PC-9 (cell line): ENCODE measurements around the gene PLOD2. TPM values are rescaled to one million over a fixed set of nuclear protein-coding genes. Genes with fewer than 3 reads are reported as not detected.

Experiments
- BruUV-seq: library from RNA; stranded (reverse); fragments of 400-500 nt; replicated peaks from 2 replicates; lab custom pipeline; 2021; lab: Mats Ljungman, UMichigan
- CTCF ChIA-PET: fragments of 300-600 bp; sonication (Branson Sonifier 250); formaldehyde crosslinking; loops from one replicate; lab custom pipeline; 2022; ENCODE audit warnings: antibody characterized with exemption; lab: Charles Lee
- POLR2A ChIA-PET: fragments of 300-600 bp; sonication (Branson Sonifier 250); formaldehyde crosslinking; loops from one replicate; lab custom pipeline; 2022; ENCODE audit warnings: antibody characterized with exemption; ENCODE audit not compliant: unreplicated experiment; lab: Charles Lee
- DNase-seq, 2 experiments: peaks; one replicate each; pipeline versions ENCODE4 v3.0.0 to v3.0.0-alpha.2; 2015 to 2022; ENCODE audit warnings: mixed read lengths in 1 of 2
- H2AFZ ChIP-seq: fragments of 200-600 bp; sonication (generic); 2 replicates; pipeline ENCODE4 v1.8.1; 2017; ENCODE audit warnings: antibody characterized with exemption
- H3F3A ChIP-seq: fragments of 200-600 bp; sonication (generic); 2 replicates; pipeline ENCODE4 v1.8.1; 2017; ENCODE audit warnings: antibody characterized with exemption, mild to moderate bottlenecking, low read depth; ENCODE audit not compliant: insufficient read depth
- H3K27ac ChIP-seq: fragments of 200-600 bp; sonication (generic); 2 replicates; pipeline ENCODE4 v1.6.1; 2016; ENCODE audit warnings: mixed run types
- H3K27me3 ChIP-seq: fragments of 200-600 bp; sonication (generic); 2 replicates; pipeline ENCODE4 v1.6.1; 2016; ENCODE audit warnings: low read depth, mixed run types; ENCODE audit not compliant: insufficient read depth
- H3K36me3 ChIP-seq: fragments of 200-600 bp; sonication (generic); 2 replicates; pipeline ENCODE4 v1.6.1; 2016; ENCODE audit warnings: low read depth, mixed run types
- H3K4me1 ChIP-seq: fragments of 200-600 bp; sonication (generic); replicated peaks from 2 replicates; pipeline ENCODE4 v1.6.1; 2016; ENCODE audit warnings: mixed run types; ENCODE audit not compliant: insufficient read depth
- H3K4me2 ChIP-seq: fragments of 200-600 bp; sonication (generic); 2 replicates; pipeline ENCODE4 v1.6.1; 2017; ENCODE audit warnings: mixed run types
- H3K4me3 ChIP-seq: fragments of 200-600 bp; sonication (generic); 2 replicates; pipeline ENCODE4 v1.6.1; 2016; ENCODE audit warnings: mixed run types
- H3K79me2 ChIP-seq: fragments of 200-600 bp; sonication (generic); 2 replicates; pipeline ENCODE4 v1.6.1; 2017; ENCODE audit warnings: low read depth, mixed run types
- H3K9me2 ChIP-seq: fragments of 200-600 bp; sonication (generic); 2 replicates; pipeline ENCODE4 v1.8.1; 2017; ENCODE audit warnings: mild to moderate bottlenecking; ENCODE audit not compliant: insufficient read depth
- H3K9me3 ChIP-seq: fragments of 200-600 bp; sonication (generic); 2 replicates; pipeline ENCODE4 v1.8.1; 2016; ENCODE audit warnings: low read depth; ENCODE audit not compliant: insufficient read depth
- H4K20me1 ChIP-seq: fragments of 200-600 bp; sonication (generic); 2 replicates; pipeline ENCODE4 v1.8.1; 2017; ENCODE audit not compliant: insufficient read depth
- EZH2 ChIP-seq: fragments of 200-600 bp; sonication (generic); IDR thresholded peaks from 2 replicates; pipeline ENCODE4 v1.8.0; 2017; ENCODE audit warnings: antibody characterized with exemption, low read depth
- intact Hi-C: fragments of 100-400 bp; cut with micrococcal nuclease; formaldehyde crosslinking; loops from one replicate; pipeline ENCODE4 v1.10.0; 2022; ENCODE audit not compliant: unreplicated experiment
- total RNA-seq: library from RNA; stranded (reverse); gene quantifications from 2 replicates; pipeline ENCODE4 v1.2.3, GENCODE V29; 2021
- TF ChIP-seq, protein P1 (sequence below): fragments of 200-600 bp; sonication (generic); conservative IDR thresholded peaks from 2 replicates; pipeline ENCODE4 v1.6.1; 2017; ENCODE audit warnings: mixed run types, antibody characterized with exemption, mild to moderate bottlenecking, moderate library complexity

The PLOD2 gene
- total RNA-seq, 1 experiment from 2014 or later, result 30.3 TPM

DNA sequence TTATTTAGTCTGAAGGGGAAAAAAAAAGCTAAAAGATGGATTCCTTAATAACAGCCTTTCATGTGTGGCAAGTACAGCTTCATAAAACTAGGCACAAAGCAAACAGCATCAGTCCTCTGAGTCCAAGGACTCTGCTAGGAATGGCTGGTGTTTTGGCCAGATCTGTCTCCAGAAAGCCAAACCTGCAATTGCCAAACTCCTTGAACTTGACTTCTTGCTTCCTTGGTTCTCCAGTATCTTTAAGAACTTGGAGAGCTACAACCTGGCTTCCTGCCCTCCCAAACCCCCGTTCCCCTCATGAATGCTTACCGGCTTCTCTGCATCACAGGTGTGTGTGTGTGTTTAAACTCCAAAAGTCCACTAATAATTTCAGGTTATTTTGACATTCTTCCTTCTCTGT, 1.6 kb upstream of the PLOD2 start:
- Histone ChIP-seq H3K9me2 (no peaks in the 10 kb centered on the region), H3F3A (peaks cover 6% of the 10 kb centered on the region), H3K4me2 (no peak overlapping the region), H3K4me1 (peaks cover 27% of the 10 kb centered on the region), H3K79me2 (peaks cover 11% of the 10 kb centered on the region), H3K9me3 (no peaks in the 10 kb centered on the region), H3K27ac (no peak overlapping the region), H2AFZ (no peak overlapping the region), H3K36me3 (no peaks in the 10 kb centered on the region), H3K27me3 (no peaks in the 10 kb centered on the region), H4K20me1 (no peaks in the 10 kb centered on the region), H3K4me3 (no peak overlapping the region)
- no peak for TF ChIP-seq EZH2
- TF ChIP-seq, protein P1, sequence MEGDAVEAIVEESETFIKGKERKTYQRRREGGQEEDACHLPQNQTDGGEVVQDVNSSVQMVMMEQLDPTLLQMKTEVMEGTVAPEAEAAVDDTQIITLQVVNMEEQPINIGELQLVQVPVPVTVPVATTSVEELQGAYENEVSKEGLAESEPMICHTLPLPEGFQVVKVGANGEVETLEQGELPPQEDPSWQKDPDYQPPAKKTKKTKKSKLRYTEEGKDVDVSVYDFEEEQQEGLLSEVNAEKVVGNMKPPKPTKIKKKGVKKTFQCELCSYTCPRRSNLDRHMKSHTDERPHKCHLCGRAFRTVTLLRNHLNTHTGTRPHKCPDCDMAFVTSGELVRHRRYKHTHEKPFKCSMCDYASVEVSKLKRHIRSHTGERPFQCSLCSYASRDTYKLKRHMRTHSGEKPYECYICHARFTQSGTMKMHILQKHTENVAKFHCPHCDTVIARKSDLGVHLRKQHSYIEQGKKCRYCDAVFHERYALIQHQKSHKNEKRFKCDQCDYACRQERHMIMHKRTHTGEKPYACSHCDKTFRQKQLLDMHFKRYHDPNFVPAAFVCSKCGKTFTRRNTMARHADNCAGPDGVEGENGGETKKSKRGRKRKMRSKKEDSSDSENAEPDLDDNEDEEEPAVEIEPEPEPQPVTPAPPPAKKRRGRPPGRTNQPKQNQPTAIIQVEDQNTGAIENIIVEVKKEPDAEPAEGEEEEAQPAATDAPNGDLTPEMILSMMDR, result no peak
- ChIA-PET POLR2A (no interaction called here), CTCF (interaction anchor here (0.6 to 0.7 kb wide), 2 partner anchors 34 to 1626 kb away, joined by 3 read pairs; no protein-coding TSS in a partner anchor)
- no peak for DNase-seq
- BruUV-seq, result no TSS peak
- intact Hi-C loops, result no loop called here

DNA sequence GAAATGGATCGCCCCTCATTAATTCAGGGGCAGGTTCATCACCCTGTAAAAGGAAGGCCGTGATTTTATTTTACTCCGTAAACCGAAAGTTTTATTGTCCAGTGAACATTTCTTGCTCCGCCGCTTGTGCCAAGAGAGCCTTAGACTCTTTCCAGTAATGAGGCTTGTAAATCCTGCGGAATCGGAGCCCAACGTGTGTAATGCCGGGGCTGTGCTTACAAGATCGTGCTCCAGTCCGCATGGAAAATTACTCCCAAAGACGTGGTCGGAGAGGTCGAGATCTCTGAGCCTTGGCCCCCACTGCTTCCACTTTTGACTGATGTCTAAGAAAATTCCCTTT, 649 bp upstream of the PLOD2 start:
- ChIA-PET POLR2A (interaction anchor here (0.5 to 0.6 kb wide), 2 partner anchors 433 to 1254 kb away, joined by 6 read pairs; no protein-coding TSS in a partner anchor), CTCF (interaction anchor here (0.6 to 1.3 kb wide), 2 partner anchors 96 to 1625 kb away, joined by 3 to 4 read pairs; no protein-coding TSS in a partner anchor)
- DNase-seq, result no peak
- H4K20me1 ChIP-seq, result no peaks in the 10 kb centered on the region
- peak overlapping the region; percentile 79 for H3K4me3 ChIP-seq
- H2AFZ ChIP-seq, result peak overlapping the region; percentile 98
- intact Hi-C loops, result loop anchor here (2.0 kb wide), 1 partner anchor 91 kb away; no protein-coding TSS in a partner anchor
- peaks cover 6% of the 10 kb centered on the region for H3F3A ChIP-seq
- TSS peak; percentile 90 for BruUV-seq
- peak overlapping the region; percentile 80 for H3K4me2 ChIP-seq
- H3K27ac ChIP-seq, result peak overlapping the region; percentile 31
- TF ChIP-seq EZH2, result no peak
- TF ChIP-seq, protein P1, result no peak
- peaks cover 27% of the 10 kb centered on the region for H3K4me1 ChIP-seq
- no peaks in the 10 kb centered on the region for H3K36me3 ChIP-seq
- H3K9me3 ChIP-seq, result no peaks in the 10 kb centered on the region
- H3K9me2 ChIP-seq, result no peaks in the 10 kb centered on the region
- H3K27me3 ChIP-seq, result no peaks in the 10 kb centered on the region
- H3K79me2 ChIP-seq, result peaks cover 11% of the 10 kb centered on the region

DNA sequence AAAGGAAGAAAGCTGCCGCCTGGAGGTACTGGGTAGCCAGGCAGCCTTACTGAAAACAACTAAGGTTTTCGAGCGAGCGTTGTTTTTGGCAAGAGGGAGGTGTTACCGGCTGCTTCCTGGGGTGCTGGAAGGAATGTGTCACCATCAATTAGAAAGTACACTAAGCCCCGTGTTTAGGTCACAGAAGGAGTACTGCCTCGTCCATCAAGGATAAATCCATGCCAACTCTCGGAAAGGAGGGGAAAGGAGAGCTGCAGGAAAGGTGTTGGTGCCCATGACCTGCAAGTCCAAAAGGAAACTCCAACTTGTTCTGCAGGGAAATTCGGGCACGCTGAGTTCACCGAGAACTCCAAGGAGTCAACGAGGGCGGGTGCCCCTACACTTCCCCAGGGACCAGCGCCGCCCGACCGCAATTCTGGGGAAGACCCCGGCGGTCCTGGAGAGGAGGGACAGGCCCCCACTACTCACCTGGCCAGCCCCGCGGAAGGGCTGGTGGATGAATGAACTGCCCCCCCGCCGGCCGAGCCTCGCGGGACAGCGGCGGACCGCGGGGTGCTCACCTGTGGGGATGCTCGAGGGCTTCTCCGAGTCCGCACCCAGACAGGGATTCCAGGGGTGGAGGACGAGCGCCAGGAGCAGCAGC, 542 bp downstream of the PLOD2 start:
- BruUV-seq, result no TSS peak
- H3K4me2 ChIP-seq, result peak overlapping the region; percentile 80
- TF ChIP-seq, protein P1, result peak; percentile 57
- TF ChIP-seq EZH2, result no peak
- ChIA-PET POLR2A (interaction anchor here (0.6 to 0.7 kb wide), 2 partner anchors 197 to 242 kb away, joined by 4 read pairs; no protein-coding TSS in a partner anchor), CTCF (interaction anchor here (0.7 to 1.7 kb wide), 3 partner anchors 27 to 561 kb away, joined by 3 to 5 read pairs (median 4); no protein-coding TSS in a partner anchor)
- H3K27me3 ChIP-seq, result no peaks in the 10 kb centered on the region
- peak overlapping the region; percentile 79 for H3K4me3 ChIP-seq
- H3K9me3 ChIP-seq, result no peaks in the 10 kb centered on the region
- H3K36me3 ChIP-seq, result no peaks in the 10 kb centered on the region
- peaks cover 11% of the 10 kb centered on the region for H3K79me2 ChIP-seq
- peak overlapping the region; percentile 48 for H3K27ac ChIP-seq
- intact Hi-C loops, result loop anchor here (2.0 kb wide), 1 partner anchor 90 kb away; no protein-coding TSS in a partner anchor
- H3K9me2 ChIP-seq, result no peaks in the 10 kb centered on the region
- H4K20me1 ChIP-seq, result no peaks in the 10 kb centered on the region
- peak; percentile 74 to 80 for DNase-seq
- H3K4me1 ChIP-seq, result peaks cover 27% of the 10 kb centered on the region
- peak overlapping the region; percentile 98 for H2AFZ ChIP-seq
- H3F3A ChIP-seq, result peaks cover 6% of the 10 kb centered on the region
